ENCODE results near the gene TRIM29.

DNA sequence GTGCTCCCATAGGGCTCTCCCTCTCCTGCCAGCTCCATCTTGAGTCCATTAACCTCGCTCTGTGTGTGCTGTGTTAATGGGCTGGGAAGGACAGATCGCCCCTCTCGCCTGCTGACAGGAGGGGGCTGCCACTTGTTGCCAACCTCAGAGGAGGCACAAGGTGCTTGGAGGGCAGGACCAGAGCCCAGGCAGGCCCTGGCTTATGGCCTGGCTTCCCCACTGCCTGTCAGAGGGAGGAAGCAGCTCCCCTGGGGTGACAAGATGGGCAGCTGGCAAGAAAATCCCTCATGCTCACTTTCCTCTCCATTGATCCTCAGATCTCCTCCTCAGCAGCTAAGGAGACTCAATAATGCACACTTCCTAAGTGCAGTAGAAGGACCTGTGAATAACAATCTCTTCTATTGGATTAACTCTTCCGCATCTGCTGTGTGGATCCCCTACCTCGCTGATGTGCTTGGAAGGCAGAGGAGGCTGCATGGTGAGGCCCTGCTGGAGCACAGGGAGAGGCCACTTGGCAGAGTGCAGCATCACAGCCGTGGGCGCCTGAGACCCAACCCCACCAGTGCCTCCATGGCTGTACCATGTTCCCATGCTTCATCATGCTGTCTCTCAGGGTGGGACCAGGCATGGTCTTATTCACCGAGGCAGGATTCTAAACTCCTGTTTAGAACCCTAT is 70.3 kb downstream of the TRIM29 start:
- TF ChIP-seq POLR2A (IDR thresholded peaks at IDR 0.05): no peak
- TF ChIP-seq, protein P1, sequence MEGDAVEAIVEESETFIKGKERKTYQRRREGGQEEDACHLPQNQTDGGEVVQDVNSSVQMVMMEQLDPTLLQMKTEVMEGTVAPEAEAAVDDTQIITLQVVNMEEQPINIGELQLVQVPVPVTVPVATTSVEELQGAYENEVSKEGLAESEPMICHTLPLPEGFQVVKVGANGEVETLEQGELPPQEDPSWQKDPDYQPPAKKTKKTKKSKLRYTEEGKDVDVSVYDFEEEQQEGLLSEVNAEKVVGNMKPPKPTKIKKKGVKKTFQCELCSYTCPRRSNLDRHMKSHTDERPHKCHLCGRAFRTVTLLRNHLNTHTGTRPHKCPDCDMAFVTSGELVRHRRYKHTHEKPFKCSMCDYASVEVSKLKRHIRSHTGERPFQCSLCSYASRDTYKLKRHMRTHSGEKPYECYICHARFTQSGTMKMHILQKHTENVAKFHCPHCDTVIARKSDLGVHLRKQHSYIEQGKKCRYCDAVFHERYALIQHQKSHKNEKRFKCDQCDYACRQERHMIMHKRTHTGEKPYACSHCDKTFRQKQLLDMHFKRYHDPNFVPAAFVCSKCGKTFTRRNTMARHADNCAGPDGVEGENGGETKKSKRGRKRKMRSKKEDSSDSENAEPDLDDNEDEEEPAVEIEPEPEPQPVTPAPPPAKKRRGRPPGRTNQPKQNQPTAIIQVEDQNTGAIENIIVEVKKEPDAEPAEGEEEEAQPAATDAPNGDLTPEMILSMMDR (IDR thresholded peaks at IDR 0.05): no peak
